NCI-H510A treated with DMSO at 0.1 percent for 48 hours (cell line): Measurements from ENCODE around the gene TSC2.

ENCODE experiments used
- DNase-seq: peaks from one replicate; lab custom pipeline; 2025; lab: John Stamatoyannopoulos, UW

Gene TSC2

DNA sequence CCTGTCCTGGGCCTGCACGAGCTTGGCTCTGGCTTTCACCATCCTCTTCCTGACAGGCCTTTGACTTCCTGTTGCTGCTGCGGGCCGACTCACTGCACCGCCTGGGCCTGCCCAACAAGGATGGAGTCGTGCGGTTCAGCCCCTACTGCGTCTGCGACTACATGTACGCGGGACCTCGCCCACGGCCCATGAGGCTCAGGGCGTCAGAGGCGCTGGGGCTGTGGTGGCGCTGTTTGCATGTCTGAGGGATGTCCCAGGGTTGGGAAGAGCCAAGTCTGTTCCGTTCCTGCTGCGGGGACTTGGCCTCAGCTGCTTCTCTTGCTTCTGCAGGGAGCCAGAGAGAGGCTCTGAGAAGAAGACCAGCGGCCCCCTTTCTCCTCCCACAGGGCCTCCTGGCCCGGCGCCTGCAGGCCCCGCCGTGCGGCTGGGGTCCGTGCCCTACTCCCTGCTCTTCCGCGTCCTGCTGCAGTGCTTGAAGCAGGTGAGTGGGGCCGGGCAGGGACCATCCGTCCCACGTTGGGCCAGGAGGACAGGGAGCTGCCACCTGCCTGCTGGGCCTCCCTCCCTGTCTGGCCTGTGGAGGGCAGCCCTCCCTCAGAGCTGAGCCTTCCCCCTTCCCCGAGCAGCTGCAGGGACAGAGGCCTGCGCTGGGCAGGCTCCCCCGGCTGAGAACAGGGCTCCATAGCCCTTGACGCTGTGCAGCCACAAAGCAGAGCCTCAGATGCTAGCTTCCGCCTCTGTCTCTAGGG lies 23.8 kb downstream of the TSC2 start:
- no peak for DNase-seq

DNA sequence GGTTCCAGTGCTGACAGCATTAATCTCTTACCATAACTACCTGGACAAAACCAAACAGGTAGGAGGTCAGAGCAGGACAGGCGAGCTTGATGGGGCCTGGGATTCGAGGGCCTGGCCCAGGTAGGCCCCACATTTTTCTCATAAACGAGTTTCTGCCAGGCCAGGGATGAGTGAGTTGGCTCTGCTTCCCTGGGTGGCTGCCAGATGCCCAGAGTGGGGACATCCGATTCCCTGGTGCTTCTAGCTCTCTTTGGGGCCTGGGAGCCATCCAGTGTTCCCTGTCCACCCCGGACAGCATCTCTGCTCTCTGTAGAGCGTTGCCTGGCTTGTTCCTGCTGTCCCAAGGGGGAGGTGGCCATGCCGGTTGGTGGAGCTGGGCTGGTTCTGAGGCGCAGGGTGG lies 25.1 kb downstream of the TSC2 start:
- DNase-seq = no peak

DNA sequence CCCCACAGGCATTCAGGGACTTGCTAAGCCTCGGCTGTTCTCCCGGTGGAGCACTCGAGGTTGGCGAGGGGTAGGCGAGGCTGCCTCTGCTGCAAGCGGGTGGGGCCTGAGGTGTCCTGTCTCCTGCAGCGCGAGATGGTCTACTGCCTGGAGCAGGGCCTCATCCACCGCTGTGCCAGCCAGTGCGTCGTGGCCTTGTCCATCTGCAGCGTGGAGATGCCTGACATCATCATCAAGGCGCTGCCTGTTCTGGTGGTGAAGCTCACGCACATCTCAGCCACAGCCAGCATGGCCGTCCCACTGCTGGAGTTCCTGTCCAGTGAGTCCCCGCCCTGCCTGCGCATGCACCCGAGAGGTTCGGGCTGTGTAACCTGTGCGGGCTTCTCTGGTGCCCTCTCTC lies 26.3 kb downstream of the TSC2 start:
- no peak for DNase-seq

DNA sequence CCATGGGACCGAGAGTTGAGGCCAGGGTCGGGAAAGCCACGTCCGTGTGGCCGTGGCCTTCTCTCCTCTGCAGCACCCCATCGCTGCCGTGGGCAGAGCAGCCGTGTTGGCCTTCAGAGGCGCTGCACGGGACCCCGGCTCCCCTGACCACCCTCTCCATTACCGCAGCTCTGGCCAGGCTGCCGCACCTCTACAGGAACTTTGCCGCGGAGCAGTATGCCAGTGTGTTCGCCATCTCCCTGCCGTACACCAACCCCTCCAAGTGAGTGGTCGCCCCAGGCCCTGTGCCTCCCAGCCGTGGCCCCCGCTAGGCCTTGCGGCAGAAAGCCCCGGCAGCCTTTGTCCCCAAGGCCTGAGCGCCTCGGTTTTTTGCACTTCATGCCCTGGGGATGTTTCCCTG lies 27.8 kb downstream of the TSC2 start:
- no peak for DNase-seq

GRCh38 chr16:2076072-2076865 lies 28.5 kb downstream of the TSC2 start:
- DNase-seq = no peak

- DNase-seq = no peak
Measured at GRCh38 chr16:2077016-2077415, 29.2 kb downstream of the TSC2 start.

DNA sequence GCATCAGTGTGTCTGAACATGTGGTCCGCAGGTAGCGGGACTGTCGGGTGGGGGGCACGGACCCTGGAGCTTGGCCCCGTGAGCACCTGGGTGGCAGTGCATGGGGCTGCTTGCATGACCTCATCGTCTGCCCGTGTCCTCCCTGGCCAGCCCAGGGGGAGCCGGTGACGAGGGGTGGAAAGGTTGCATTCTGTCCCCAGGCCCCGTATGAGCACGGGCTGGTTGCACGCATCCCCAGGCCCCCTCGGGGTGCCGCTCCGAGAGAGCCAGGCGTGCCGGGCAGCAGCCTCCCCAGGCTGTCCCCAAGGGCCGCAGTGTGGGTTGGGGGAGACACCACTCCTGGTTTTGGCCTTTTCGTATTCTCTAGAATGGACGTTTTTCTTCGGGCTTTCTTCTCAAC lies 29.9 kb downstream of the TSC2 start:
- no peak for DNase-seq

DNA sequence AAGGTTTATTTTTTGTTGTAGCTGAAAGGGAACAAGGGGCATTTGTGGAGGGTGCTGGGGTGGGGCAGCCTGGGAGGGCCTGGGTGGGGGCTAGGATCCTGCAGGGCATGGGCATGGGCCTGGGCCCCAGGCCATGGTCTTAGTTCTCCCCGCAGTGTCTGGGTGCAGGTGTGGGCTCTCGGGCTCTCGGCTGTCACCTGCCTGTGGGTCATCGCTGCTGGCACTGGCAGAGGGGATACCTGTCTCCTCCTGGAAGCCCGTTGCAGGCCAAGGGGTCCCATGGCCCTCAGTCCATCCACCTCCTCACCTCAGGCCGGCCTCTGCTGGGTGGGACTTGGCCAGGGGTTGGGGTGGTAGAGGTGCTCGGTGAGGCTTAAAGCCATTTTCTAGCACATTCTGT lies 30.3 kb downstream of the TSC2 start:
- DNase-seq = no peak

GRCh38 chr16:2078691-2079090 lies 30.9 kb downstream of the TSC2 start:
- DNase-seq = no peak

- no peak for DNase-seq
Measured at GRCh38 chr16:2079311-2079800, 31.6 kb downstream of the TSC2 start.

- DNase-seq = no peak
Measured at GRCh38 chr16:2079991-2080390, 32.2 kb downstream of the TSC2 start.

DNA sequence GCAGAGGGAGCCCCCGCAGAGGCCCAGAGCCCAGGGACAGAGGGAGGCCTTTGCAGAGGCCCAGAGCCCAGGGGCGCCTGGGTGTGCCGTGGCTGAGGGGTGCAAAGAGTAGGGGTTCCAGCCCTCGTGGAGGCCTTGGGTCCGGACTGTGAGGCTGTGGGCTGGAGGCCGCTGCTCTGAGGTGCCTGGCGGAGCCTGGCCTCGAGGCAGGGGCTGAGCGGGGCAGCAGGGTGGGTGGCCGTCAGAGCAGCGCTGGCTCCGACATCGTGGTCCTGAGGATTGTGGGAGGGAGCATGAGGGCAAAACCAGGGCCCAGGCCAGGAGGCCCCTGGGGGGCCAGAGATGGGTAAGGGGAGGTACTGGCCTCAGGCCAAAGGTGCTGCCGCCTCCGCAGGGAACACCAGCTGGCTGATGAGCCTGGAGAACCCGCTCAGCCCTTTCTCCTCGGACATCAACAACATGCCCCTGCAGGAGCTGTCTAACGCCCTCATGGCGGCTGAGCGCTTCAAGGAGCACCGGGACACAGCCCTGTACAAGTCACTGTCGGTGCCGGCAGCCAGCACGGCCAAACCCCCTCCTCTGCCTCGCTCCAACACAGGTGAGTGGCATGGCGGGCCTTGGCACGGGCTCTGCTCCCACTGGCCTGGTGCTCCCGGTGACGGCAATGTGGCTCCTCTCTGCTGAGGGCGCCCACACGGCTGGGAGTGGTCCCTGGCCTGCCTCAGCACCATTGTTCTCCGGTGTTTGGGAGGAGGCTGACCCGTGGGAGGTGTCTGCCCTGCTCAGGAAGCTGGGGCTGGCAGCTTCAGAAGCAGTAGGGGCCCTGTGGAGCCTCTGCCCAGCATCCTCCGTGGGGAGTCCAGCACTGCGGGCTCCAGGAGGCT lies 33.7 kb downstream of the TSC2 start:
- peak; percentile 4 for DNase-seq

GRCh38 chr16:2082171-2082982 lies 34.6 kb downstream of the TSC2 start:
- DNase-seq = peak; percentile 94

DNA sequence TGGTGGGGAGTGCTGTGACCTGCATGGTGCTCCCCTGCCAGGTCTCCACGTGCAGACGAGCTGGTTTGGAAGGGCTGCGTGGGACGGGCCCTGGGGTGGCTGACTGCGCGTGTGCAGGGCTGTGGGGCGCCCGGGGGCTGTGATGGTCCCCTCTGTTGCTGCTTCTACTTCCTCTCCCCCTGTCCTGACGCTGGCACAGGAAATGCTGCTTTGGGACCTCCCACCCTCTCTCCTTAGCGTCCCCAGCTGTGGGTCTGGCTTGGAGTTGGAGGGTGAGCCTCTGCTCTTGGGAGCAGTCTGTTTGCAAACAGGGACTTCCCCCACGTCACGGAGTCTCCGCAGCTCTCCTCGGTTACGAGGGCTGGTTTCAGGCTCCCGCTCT lies 35.2 kb downstream of the TSC2 start:
- no peak for DNase-seq

DNA sequence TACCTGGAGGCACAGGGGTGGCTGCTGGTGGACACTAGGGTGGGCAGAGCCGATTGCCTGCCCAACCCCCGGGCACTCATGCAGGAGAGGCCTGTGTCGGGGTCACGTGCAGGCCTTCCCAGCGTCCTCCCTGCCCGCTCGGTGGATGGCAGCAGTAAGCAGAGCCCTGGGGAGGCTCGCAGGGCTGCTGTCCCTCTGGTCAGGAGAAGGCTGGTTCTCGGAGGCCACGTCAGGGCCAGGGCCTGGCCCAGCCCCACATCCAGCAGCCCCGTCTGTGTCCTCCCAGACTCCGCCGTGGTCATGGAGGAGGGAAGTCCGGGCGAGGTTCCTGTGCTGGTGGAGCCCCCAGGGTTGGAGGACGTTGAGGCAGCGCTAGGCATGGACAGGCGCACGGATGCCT lies 35.6 kb downstream of the TSC2 start:
- no peak for DNase-seq

DNA sequence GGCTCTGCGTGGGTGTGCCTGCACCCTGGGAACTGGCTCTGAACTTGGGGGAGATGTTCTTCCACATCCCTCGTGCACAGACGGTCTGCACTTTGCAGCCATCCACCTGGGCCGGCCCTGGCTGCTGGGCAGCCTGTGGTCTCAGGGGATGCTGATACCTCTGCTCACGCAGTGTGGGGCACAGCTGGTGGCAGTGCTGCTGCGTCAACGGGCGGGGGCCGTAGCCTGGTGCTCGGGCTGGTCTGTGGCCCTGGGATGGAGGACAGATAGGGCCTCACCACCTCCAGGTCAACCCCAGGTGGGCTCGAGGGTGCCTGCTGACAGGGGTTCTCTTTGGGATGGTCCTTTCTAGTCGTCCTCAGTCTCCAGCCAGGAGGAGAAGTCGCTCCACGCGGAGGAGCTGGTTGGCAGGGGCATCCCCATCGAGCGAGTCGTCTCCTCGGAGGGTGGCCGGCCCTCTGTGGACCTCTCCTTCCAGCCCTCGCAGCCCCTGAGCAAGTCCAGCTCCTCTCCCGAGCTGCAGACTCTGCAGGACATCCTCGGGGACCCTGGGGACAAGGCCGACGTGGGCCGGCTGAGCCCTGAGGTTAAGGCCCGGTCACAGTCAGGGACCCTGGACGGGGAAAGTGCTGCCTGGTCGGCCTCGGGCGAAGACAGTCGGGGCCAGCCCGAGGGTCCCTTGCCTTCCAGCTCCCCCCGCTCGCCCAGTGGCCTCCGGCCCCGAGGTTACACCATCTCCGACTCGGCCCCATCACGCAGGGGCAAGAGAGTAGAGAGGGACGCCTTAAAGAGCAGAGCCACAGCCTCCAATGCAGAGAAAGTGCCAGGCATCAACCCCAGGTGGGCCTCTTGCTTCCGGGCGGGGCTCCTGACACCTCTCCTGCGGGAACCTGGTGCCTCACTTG lies 36.3 kb downstream of the TSC2 start:
- no peak for DNase-seq

DNA sequence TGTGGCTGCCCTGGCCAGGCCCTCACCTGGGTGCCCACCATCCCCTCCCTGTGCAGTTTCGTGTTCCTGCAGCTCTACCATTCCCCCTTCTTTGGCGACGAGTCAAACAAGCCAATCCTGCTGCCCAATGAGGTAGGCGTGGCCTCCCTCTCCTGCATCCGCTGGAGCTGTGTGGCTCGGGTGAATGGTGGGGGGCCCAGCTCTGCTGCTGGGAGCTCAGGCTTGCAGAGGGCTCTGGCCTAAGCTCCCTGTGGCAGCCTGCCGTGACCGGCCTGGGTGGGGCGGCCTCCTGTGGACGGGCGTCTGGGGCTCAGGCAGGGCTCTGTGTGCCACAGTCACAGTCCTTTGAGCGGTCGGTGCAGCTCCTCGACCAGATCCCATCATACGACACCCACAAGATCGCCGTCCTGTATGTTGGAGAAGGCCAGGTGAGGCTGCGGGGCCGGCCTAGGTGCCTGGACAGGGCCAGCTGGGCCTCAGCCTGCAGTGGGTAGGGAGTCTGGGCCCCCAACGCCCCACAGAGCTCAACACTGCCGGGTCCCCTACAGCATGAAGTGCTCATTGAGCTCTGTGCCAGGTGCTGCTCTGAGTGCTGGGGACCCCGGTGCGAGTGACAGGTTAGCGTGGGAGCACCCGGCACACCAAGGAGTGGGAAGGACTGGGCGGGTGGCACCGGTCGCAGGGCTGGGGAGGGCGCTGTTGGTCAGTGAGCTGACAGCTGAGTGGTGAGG lies 37.3 kb downstream of the TSC2 start:
- no peak for DNase-seq

DNA sequence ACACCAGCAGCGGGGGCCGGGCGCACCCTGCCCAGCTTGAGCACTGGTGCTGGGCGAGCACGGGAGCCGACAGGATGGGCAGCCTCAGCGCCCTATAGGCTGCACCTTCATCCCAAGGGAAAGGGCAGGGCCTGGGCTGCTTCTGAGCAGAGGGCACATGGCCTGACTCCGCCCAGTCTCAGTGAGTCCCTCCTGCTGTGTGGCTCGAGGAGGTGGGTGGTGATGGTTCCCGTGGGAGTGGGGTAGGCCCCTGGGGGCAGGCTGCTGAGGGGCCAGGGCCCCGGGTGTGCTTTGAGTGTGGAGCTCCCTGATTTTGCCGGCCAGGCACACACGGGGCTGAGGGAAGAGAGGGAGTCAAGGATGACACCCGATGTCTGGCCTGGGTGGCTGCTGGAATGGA lies 37.9 kb downstream of the TSC2 start:
- DNase-seq = no peak

DNA sequence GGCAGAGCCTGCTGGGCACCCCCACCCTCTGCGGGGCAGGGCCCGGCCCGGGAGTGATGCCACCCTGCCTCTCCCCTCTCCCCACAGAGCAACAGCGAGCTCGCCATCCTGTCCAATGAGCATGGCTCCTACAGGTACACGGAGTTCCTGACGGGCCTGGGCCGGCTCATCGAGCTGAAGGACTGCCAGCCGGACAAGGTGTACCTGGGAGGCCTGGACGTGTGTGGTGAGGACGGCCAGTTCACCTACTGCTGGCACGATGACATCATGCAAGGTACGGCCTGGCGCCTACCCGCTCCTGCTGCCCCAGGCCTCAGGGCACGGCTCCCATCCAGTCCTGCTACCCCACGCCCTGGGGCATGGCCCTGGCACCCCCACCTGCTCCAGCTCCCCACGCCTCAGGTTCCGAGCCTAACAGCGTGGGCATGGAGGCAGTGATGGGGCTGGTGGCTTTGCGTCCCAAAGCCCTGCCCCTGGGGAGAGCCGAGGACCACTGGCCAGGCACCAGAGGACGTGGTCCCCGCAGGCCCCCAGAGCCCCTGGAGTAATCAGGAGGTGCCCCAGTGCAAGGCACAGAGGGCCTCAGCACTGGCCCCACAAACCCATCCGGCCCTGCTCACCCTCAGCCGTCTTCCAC lies 38.4 kb downstream of the TSC2 start:
- DNase-seq = no peak
